Neural progenitor cell (in vitro differentiated cells): Measurements from ENCODE around the gene CENPN. TPM values are rescaled to one million over a fixed set of nuclear protein-coding genes. Genes with fewer than 3 reads are reported as not detected.

Source experiments
- DNase-seq: peaks from one replicate; pipeline ENCODE4 v3.0.0-alpha.2; 2016; ENCODE audit warnings: low spot score
- H2AFZ ChIP-seq: fragments of 200-600 bp; sonication (generic); replicated peaks from 2 replicates; pipeline ENCODE4 v1.6.1; 2016; ENCODE audit warnings: antibody characterized with exemption
- H3F3A ChIP-seq: fragments of 200-600 bp; sonication (generic); 2 replicates; pipeline ENCODE4 v1.6.1; 2016; ENCODE audit warnings: antibody characterized with exemption, low read depth
- H3K27ac ChIP-seq: fragments of 200-600 bp; sonication (generic); 2 replicates; pipeline ENCODE4 v1.5.1; 2016; ENCODE audit warnings: mild to moderate bottlenecking
- H3K27me3 ChIP-seq: fragments of 200-600 bp; sonication (generic); 2 replicates; pipeline ENCODE4 v1.6.1; 2016; ENCODE audit warnings: mild to moderate bottlenecking, moderate library complexity
- H3K36me3 ChIP-seq: fragments of 200-600 bp; sonication (generic); 2 replicates; pipeline ENCODE4 v1.5.1; 2016
- H3K4me1 ChIP-seq: fragments of 200-600 bp; sonication (generic); 2 replicates; pipeline ENCODE4 v1.6.1; 2016; ENCODE audit warnings: mixed run types
- H3K4me2 ChIP-seq: fragments of 200-600 bp; sonication (generic); 2 replicates; pipeline ENCODE4 v1.6.1; 2016
- H3K4me3 ChIP-seq: fragments of 200-600 bp; sonication (generic); 2 replicates; pipeline ENCODE4 v1.5.1; 2016
- H3K79me2 ChIP-seq: fragments of 200-600 bp; sonication (generic); 2 replicates; pipeline ENCODE4 v1.6.1; 2016; ENCODE audit warnings: low read depth
- H3K9ac ChIP-seq: fragments of 200-600 bp; sonication (generic); 2 replicates; pipeline ENCODE4 v1.6.1; 2016
- H3K9me3 ChIP-seq: fragments of 200-600 bp; sonication (generic); 2 replicates; pipeline ENCODE4 v1.5.1; 2016; ENCODE audit warnings: low read depth
- H4K20me1 ChIP-seq: fragments of 200-600 bp; sonication (generic); 2 replicates; pipeline ENCODE4 v1.6.1; 2016; ENCODE audit warnings: low read depth
- H3K27ac Mint-ChIP-seq: 3 replicates; pipeline ENCODE4 v1.8.0; 2021; ENCODE audit warnings: mixed read lengths
- H3K27me3 Mint-ChIP-seq: 2 replicates; pipeline ENCODE4 v1.8.0; 2022; ENCODE audit warnings: low read depth, mild to moderate bottlenecking, inconsistent platforms, moderate library complexity, mixed read lengths; ENCODE audit not compliant: insufficient read depth
- H3K36me3 Mint-ChIP-seq: 3 replicates; pipeline ENCODE4 v1.8.0; 2021; ENCODE audit warnings: mixed read lengths
- H3K4me1 Mint-ChIP-seq: 3 replicates; pipeline ENCODE4 v1.8.0; 2021; ENCODE audit warnings: mixed read lengths
- H3K4me3 Mint-ChIP-seq: 3 replicates; pipeline ENCODE4 v1.8.0; 2021; ENCODE audit warnings: mild to moderate bottlenecking, moderate library complexity, mixed read lengths
- H3K9me3 Mint-ChIP-seq: 3 replicates; pipeline ENCODE4 v1.8.0; 2020; ENCODE audit warnings: mixed read lengths
- EZH2 ChIP-seq: fragments of 200-600 bp; sonication (generic); IDR thresholded peaks from 2 replicates; pipeline ENCODE4 v1.6.1; 2017; ENCODE audit warnings: antibody characterized with exemption, mild to moderate bottlenecking, moderate library complexity
- EZH2phosphoT487 ChIP-seq: fragments of 200-600 bp; sonication (generic); IDR thresholded peaks from 2 replicates; pipeline ENCODE4 v1.6.1; 2017; ENCODE audit warnings: antibody characterized with exemption
- total RNA-seq: library from RNA; depleted of rRNA; stranded (reverse); fragments of >200 nt; gene quantifications from 2 replicates; pipeline ENCODE4 v1.2.3, GENCODE V29; 2015; ENCODE audit warnings: low replicate concordance
- TF ChIP-seq, protein P1 (sequence below): fragments of 200-600 bp; sonication (generic); IDR thresholded peaks from 2 replicates; pipeline ENCODE4 v1.5.1; 2017; ENCODE audit warnings: antibody characterized with exemption, mild to moderate bottlenecking

The CENPN gene
- total RNA-seq, 1 donor from 2014 or later = 111 TPM

DNA sequence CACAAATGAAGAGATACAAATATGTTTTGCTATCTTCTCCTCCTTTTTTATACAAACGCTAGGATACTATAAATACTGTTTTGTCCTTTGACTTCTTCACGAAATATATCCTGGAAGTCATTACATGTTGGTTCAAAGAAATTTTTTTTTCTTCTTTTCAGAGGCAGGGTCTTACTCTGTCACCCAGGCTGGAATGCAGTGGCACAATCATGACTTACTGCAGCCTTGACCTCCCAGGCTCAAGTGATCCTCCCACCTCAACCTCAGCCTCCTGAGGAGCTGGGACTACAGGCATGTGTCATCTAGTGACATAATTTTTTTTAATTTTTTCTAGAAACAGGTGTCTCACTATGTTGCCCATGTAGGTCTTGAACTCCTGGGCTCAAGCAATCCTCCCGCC lies 16.4 kb upstream of the CENPN start:
- H3K79me2 ChIP-seq = peaks cover 31% of the 10 kb centered on the region
- no peaks in the 10 kb centered on the region for H3K27me3 ChIP-seq
- Mint-ChIP-seq H3K36me3 (peaks cover 2% of the 10 kb centered on the region), H3K4me1 (peaks cover 18% of the 10 kb centered on the region), H3K27ac (no peak overlapping the region), H3K4me3 (no peak overlapping the region), H3K27me3 (peaks cover 4% of the 10 kb centered on the region), H3K9me3 (no peaks in the 10 kb centered on the region)
- H3F3A ChIP-seq = no peaks in the 10 kb centered on the region
- H3K36me3 ChIP-seq = no peaks in the 10 kb centered on the region
- H3K4me3 ChIP-seq = no peak overlapping the region
- H3K4me1 ChIP-seq = peaks cover 25% of the 10 kb centered on the region
- TF ChIP-seq EZH2phosphoT487 (no peak), EZH2 (no peak)
- TF ChIP-seq, protein P1, sequence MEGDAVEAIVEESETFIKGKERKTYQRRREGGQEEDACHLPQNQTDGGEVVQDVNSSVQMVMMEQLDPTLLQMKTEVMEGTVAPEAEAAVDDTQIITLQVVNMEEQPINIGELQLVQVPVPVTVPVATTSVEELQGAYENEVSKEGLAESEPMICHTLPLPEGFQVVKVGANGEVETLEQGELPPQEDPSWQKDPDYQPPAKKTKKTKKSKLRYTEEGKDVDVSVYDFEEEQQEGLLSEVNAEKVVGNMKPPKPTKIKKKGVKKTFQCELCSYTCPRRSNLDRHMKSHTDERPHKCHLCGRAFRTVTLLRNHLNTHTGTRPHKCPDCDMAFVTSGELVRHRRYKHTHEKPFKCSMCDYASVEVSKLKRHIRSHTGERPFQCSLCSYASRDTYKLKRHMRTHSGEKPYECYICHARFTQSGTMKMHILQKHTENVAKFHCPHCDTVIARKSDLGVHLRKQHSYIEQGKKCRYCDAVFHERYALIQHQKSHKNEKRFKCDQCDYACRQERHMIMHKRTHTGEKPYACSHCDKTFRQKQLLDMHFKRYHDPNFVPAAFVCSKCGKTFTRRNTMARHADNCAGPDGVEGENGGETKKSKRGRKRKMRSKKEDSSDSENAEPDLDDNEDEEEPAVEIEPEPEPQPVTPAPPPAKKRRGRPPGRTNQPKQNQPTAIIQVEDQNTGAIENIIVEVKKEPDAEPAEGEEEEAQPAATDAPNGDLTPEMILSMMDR = no peak
- peaks cover 5% of the 10 kb centered on the region for H4K20me1 ChIP-seq
- no peak overlapping the region for H3K4me2 ChIP-seq
- no peaks in the 10 kb centered on the region for H3K9me3 ChIP-seq
- no peak overlapping the region for H3K27ac ChIP-seq
- no peak overlapping the region for H2AFZ ChIP-seq
- no peak for DNase-seq
- H3K9ac ChIP-seq = no peak overlapping the region

DNA sequence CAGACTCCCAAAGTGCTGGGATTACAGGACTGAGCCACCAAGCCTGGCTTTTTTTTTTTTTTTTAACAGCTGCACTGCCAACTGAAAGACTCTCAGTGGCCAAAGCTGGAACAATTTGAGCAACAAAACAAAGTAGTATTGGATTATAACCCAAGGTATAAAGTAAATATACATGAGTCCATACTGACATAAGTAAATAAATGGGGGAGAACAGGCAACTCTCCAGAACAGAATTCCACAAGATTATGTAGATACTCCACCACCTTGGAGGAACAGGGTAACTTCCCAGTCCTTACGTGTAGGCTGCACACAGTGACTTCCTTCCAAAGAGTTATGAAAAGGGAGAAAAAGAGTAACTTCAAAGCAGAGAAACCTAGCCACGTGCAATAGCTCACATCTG lies 16.0 kb upstream of the CENPN start:
- Histone ChIP-seq H3K27me3 (no peaks in the 10 kb centered on the region), H3K36me3 (no peaks in the 10 kb centered on the region), H3K4me1 (peaks cover 25% of the 10 kb centered on the region), H3F3A (no peaks in the 10 kb centered on the region), H3K79me2 (peaks cover 36% of the 10 kb centered on the region), H3K4me2 (no peak overlapping the region), H3K9me3 (no peaks in the 10 kb centered on the region), H3K9ac (no peak overlapping the region), H2AFZ (no peak overlapping the region), H3K27ac (no peak overlapping the region), H4K20me1 (peaks cover 5% of the 10 kb centered on the region), H3K4me3 (no peak overlapping the region)
- DNase-seq = no peak
- peaks cover 4% of the 10 kb centered on the region for H3K27me3 Mint-ChIP-seq
- TF ChIP-seq, protein P1 = no peak
- TF ChIP-seq EZH2phosphoT487 (no peak), EZH2 (no peak)
- H3K36me3 Mint-ChIP-seq = peaks cover 2% of the 10 kb centered on the region
- H3K9me3 Mint-ChIP-seq = no peaks in the 10 kb centered on the region
- H3K4me1 Mint-ChIP-seq = peaks cover 18% of the 10 kb centered on the region
- H3K4me3 Mint-ChIP-seq = no peak overlapping the region
- H3K27ac Mint-ChIP-seq = no peak overlapping the region

- no peaks in the 10 kb centered on the region for H3F3A ChIP-seq
These were observed 15.1 kb upstream of the CENPN start for GRCh38 chr16:80991792-80992430.

More at GRCh38 chr16:80991792-80992430, 15.1 kb upstream of the CENPN start:
- Histone ChIP-seq H3K4me2 (no peak overlapping the region), H3K4me1 (peaks cover 21% of the 10 kb centered on the region), H3K79me2 (peaks cover 38% of the 10 kb centered on the region), H3K27ac (no peak overlapping the region), H3K4me3 (no peak overlapping the region), H3K36me3 (no peaks in the 10 kb centered on the region), H3K9ac (no peak overlapping the region), H3K9me3 (no peaks in the 10 kb centered on the region), H3K27me3 (no peaks in the 10 kb centered on the region), H2AFZ (no peak overlapping the region), H4K20me1 (peaks cover 5% of the 10 kb centered on the region)
- no peak overlapping the region for H3K4me3 Mint-ChIP-seq
- no peak for DNase-seq
- H3K9me3 Mint-ChIP-seq = no peaks in the 10 kb centered on the region
- no peak overlapping the region for H3K27ac Mint-ChIP-seq
- peaks cover 17% of the 10 kb centered on the region for H3K4me1 Mint-ChIP-seq
- peaks cover 2% of the 10 kb centered on the region for H3K36me3 Mint-ChIP-seq
- TF ChIP-seq EZH2phosphoT487 (no peak), EZH2 (no peak)
- TF ChIP-seq, protein P1 = no peak
- H3K27me3 Mint-ChIP-seq = peaks cover 4% of the 10 kb centered on the region
